GM21447 (cell line): ENCODE measurements around the gene SYT6.

Source experiments
- ATAC-seq: cut with Tn5 transposase; IDR thresholded peaks from one replicate; pipeline ENCODE4 v1.9.1; 2021; ENCODE audit not compliant: unreplicated experiment

The SYT6 gene

DNA sequence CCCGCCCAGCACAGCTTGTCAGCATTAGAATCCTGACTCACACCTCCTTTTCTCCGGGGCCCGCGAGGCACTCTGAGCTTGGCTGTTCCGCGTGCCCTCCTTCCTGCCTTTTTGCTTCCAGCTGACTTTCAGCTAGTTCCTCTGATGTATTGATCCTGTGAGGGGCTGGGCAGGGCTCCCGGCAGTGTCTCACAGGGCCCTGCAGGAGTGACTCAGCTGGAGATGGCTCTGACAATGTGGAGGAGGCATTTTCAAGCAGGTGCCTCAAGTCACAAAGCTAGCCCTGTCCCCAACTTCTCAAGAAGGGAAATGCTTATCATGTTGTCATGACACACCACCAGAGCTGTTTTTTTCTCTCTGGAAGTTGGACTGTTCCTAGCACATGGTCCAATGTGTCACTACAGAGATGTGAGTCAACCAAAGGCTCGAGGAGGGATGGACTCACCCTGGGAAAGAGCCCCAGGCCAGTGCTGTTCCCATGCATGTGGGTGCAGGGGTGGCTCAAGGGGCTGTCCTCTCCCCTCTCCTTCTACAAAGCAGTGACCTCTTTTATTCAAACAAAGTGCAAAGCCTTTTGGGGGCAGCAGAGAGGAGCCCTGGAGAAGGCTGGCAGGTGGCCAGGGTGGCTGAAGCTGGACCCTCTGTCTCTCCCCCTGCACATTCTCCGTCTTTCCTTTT lies 30.6 kb downstream of the SYT6 start:
- ATAC-seq, result no peak

DNA sequence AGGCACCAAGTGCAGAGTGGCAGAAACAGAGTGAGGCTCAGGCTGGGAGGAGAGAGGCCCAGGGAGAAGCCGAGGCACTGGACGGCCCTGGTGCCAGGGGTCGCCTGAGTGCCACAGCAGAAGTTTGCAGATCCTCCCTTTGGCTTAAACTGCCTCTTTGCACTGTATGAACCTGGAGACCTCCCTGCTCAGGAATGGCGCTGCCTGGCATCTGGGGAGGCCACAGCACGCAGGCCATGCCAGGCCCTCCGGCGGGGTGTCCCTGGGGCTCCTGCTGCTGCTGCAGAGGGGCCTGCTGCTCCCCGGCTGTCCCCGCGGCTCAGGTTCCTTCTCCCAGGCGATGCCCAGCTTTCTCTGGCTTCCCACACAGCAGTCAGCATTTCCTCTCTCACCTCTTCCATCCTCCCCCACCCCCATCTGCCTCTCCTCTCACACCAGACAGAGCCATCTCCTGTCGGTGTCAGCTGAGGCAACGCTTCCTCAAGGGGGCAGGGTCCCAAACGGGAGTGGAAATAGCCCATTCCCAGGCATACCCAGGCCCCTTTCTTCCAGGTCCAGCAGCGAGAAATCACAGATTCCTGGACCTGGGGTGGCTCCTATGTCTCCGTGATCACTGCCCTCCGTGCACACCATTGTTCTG lies 35.2 kb downstream of the SYT6 start:
- no peak for ATAC-seq

DNA sequence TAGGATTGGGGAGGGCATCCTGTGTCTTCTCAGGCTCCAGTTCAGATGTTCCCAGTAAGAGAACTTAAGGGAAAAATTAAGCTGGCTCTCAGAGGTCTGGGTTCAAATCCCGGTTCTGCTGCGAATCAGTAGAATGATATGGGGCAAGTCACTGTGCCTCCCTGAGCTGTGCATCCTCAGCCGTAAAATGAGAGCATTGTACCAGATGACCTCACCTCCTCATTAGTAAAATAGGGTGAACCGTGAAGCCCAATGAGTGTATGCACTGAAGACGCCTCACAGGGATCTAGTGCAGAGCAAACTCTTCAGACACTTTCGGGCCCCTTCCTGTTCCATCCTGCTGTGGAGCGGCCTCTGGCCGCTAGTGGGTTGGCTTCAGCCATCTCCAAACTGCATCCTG lies 36.0 kb downstream of the SYT6 start:
- no peak for ATAC-seq

DNA sequence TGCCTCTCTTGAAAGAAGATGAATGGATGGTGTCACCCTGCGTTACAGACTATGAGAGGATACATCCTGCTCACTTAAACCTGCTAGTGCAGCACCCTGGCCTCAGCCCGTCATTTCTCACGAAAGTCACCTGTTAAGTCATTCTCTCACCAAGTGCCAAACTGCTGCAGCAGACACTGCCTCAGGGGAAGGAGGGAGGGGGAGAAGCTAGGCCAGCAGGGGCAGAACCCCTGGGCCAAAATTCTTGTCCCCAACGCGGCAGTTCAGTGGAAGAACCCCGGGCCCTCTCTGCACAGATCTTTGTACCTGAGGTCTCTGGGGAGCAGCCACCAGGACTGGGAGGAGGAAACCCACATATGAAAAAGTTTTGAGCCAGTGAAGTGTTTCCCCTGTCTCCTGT lies 37.6 kb downstream of the SYT6 start:
- no peak for ATAC-seq

DNA sequence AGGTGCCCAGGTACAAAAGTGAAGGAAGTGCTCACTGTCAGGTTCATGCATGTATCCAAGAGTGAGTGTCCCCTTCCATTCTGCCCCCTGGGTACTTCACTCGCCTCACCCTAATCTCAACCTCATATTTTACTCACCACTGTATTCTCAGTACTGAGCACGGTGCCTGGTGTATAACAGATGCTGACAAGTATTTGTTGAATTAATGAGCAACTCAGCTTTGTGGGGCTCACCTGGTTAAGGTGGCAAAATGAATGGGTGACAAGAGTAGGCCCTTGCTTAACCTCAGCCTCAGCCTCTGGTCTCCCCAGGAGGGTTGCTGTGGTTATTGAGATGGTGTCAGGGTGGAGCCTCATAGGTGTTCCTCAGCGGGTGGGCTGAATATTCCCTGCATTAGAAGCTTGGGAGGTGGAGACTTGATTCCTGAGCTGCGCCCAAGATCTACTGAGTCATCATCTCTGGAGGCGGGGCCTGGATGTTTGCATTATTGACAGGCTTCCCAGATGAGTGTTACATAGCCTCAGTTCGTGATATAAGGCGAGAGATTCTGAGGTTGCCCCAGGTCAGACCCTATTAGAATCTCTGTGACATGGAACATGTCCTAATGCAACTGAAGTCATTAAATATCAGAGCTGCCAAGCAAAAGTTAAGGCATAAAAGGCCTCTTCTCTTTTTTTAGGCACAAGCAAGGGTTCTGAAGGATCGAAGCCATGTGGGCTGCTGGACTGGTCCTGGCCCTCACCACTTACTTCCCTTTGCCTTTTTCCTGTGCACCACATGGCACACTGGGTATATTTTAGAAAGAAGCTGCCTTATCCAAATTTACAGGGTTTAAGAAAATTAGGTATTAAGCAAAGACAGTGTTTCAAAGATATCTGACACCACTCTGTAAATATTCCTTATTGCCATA lies 39.2 kb downstream of the SYT6 start:
- no peak for ATAC-seq

DNA sequence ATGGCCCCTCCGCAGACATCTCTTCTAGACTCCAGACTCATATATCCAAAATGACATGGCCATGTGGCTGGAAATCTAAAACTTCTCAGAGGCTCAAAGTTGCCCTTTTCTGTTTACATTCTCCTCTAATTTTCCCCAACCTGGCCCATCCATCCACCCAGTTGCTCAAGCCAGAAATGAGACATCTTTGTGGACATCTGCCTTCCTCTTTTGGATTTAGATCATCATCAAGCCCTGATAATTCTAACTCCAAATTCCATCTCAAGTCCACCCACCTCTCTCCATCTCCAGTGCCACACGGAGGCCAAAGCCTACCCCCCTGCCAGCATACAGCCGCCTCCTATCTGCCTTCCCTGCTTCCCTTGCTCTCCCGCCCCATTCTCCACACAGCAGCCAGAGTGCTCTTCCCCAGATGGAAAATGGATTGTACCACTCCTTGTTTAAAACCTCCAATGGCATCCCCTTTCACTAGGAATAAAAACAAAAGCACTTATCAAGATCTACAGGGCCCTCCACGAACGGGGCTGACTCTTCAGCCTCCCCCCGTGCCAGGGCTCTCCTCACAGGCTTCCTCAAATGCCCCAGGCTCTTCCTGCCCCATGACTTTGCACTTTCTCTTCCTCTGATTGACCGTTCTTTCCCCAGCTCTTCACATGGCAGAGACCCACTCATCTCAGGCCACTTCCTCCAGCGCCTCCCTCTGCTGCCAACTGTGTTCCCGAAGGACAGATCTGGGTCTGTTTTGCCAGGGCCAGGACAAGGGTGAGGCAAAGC lies 40.1 kb downstream of the SYT6 start:
- no peak for ATAC-seq

DNA sequence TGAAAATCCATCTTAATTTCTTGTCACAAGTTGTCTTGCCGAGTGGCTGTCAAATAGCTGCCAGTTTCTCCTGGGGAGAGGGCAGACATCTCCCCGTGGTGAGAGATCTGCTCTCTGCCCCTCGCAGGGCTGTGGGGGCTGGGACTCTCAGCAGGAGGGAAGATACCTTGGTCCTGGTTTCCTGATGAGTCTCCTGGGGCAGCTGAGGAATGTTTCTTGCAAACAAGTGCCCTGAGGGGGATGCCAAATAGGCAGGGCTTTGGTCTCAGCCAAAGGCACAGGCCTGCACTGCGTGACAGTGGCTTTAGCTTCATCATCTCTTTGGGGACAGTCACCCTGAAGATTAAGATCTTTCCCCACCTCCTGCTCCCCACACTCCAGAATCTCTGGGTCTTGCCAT lies 40.9 kb downstream of the SYT6 start:
- ATAC-seq, result no peak

DNA sequence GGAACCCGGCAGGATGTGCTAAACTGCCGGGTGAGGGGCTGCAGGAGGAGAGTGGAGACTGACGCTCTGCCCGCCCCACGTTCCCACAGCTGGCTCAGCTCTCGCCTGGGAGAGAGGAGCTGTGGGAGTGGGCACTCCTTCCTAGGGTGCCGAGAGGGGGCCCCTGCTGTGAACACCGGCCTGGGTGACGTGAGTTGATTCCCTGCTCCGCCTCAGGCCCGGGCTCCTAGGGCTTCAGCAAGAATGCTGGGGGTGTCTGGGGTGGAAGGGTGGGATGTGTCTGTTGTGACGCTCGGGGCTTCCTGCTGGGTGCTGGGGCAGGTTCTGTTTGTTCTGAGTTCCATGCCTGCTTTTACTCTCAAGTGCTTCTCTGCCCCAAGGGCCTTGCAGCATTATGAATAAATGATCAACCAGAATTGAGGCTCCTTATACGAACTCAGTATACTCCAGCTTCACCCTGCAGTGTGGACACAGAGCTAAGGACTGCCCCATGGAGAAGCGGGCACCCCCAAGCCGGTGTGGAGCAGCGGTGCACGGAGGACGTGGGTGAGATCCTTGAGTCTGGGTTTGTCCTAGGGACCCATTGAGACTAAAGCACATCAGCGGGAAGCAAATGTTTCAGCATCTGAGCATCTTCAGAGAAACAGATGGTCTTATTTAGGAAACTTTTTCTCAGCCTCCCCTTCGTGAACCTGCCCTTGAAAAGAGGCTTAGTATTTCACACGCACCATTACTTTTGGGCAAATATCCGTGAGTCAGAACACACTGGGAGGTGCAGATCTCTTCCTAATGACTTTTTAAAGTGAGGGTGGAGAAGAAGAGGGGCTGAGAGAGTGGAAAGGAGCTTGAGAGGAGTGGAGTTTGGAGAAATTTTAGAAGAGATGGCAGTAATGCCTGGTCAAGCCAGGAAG lies 41.7 kb downstream of the SYT6 start:
- no peak for ATAC-seq

DNA sequence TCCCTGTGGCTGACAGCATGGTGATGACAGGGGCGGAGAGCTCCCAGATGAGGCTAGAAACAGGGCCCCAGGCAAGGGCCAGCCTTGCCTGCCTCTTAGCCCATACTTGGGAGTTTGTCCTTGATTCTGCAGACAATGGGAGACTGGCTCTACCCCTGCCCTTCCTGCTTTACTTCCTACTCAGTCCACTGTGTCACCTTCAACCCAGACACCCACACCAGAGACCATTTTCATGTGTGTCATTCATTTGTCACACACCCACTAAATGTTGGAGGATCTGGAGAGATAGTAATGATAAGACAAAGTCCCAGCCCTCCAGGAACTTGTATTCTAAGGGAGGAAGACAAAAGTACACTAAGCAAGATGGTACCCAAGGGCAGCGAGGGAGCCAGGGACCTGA lies 43.7 kb downstream of the SYT6 start:
- no peak for ATAC-seq

DNA sequence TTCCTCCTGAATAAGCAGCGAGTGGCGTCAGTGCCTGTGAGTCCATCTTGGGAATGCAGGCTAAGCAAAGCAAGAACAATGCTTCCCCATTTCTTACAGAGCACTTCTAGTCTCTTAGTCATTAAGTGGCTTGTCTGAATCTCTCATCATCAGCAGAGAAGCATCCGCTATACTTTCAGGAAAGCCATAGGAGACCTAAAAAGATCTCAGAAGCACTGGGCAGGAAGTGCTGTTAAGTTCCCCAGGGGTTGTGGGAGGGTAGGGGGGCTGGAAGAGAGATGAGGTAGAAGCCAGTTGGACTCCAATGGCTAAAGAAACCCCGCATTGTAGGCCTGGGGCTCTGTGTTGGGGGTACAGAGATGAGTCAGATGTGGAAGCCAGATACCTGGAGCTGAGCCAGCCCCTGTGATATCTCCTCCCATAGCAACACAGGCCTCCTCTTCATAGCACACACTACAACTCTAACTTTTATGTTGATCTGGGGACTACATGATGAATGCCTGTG lies 44.9 kb downstream of the SYT6 start:
- peak; percentile 68 for ATAC-seq

DNA sequence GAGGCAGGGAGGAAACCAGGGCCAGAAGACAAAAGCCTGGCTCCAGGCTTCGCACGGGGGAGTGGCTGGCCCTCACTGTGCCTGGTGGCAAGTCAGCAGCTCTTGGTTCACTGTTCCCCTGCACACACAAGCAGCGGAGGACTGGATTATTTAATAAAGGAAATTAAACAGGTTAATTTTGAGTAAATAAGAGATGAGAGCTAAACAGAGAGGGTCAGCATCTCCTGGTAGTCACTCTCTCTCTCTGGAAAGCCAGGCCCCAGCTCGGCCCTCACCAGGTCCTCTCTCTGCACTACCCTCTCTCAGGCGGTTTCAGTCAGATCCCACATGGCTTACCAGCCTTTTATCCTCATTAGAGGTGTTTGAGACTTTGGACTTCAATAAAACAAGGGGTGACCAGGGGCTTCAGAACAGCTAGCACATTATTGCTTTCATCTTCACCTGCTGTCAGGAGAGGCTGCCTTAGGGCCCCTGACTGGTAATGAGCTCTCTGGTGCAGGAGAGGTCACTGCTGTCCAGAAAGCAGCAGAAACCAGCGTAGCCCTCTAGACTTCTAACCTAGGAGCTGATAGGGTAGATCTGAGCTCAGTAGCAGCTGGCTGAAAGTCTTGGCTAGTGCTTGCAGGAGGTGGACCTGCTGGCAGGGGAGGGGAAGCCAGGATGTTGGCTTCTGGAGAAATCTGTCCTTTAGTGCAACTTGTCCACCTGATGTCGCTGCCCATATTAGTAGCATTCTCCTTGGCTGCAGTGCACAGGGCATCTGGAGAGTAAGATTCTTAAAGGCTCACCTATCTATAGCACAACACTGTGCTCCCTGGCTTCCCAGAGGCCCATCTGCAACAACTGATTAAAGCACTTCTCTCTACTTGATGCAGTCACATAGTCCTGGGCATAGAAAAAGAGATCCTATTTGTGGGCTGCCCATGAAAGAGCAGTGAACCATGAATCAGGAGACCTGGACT lies 45.9 kb downstream of the SYT6 start:
- no peak for ATAC-seq

DNA sequence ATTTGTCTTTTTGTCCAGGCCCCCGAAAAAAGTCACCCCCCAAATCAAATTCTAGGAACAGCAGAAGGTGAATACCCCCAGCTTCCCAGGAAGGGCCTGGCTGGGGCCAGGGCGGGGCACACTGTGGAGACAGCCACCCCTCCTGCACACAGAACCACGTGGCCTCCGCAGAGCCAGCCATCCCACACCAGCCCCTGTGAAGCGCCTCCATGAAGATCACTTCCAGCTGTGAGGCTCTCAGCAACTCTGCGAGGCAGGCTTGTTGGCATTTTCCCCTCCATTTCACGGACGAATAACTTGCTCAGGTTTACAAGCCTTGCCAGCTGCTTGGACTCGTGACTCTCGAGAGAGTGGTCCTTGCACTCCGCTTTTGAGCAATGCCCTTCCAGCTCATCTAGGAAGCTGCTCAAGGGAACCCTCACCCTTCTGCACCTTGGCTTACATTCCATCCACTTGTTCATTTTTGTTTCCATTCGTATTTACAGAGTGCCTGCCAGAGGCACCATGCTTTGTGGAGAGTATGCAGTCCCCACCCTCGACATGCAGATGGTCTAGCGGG lies 48.2 kb downstream of the SYT6 start:
- ATAC-seq, result no peak

DNA sequence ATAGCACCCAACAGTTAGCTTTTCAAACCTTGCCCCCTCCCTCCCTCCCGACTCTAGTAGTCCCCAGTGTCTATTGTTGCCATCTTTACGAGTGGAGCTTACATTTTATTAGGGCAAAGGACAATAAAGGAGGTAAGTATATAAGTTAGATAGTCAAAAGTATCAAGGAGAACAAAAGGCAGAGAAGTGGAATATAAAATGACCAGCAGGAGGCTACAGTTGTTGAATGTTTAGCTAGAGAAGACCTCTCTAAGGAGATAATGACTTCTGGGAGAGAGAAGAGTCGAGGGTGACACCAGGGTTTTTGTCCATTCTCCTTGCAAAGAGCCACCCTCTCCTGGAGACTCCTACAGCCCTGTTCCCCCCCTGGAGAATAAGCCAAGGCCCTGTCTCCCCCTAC lies 48.7 kb downstream of the SYT6 start:
- ATAC-seq, result no peak

DNA sequence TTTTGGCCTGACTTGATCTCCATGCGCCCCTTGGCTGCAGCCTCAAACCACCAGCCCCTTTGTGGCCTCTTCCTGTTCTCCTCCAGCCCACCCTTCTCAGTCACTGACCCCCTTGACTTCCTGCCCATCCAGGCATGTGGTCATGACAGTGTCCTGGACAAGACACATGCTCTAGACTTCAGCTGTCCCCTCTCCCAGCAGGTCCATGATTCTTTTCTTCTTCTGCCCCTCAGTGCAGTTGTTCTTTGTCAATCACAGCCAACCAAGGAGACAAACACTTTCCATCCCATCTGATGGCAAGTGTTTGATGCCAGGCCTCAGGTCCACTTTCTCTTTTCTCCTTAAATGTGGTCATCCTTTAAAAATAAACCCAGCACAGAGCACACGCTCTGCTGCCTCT lies 49.7 kb downstream of the SYT6 start:
- no peak for ATAC-seq

DNA sequence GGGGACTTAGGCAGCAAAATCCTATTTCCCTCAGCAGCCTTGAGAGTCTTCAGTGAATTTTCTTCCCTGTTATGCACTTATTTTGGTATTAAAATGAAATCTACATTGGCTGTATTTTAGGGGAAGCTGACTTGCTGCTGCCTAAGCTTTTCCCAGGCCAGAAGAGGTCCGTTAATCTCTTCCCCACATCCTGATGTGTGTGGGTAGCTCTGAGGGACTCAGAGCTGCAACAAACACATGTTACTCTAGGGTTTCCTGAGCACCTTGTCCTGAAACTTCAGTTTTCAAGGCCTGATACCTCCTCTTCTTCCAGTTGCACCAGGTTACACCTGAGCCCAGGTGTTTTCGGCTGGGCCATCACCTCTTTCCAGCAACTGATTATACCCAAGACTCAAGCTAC lies 51.5 kb downstream of the SYT6 start:
- ATAC-seq, result no peak

DNA sequence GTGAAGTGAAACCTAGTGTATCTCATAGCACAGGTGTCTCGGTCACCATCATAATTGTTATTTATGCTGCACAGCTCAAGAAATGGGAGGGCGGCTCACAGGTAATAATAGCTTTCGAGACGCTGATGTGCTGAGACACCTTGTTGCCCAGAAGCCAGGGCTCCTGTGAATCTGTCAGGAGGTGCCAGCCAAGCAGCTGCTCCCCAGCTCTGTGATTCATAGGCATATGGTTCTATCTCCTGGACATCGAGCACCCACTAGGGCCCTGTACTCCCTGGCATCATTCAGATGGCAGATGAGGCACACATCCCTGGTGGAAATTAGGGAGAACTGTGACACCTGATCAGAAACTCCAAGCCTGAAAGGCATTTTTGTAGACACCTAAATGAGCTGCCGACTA lies 53.5 kb downstream of the SYT6 start:
- no peak for ATAC-seq

DNA sequence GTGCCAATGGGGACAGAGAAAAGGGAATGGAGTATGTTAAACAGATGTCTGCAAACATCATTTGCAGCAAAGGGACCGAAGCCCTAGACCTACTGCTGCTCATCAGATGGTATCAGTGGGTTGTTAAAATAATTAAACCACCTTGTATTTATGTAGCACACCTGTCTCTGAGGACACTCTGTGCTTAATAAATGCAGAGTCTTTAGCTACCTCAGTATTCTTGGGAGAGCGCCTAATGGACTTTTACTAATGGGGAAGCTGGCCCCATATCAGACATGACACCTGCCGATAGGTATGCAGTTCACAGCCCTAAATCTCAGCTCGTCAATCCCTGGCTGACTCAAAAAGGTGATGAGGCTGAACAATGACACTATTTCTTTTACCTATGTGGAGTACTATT lies 54.4 kb downstream of the SYT6 start:
- no peak for ATAC-seq

DNA sequence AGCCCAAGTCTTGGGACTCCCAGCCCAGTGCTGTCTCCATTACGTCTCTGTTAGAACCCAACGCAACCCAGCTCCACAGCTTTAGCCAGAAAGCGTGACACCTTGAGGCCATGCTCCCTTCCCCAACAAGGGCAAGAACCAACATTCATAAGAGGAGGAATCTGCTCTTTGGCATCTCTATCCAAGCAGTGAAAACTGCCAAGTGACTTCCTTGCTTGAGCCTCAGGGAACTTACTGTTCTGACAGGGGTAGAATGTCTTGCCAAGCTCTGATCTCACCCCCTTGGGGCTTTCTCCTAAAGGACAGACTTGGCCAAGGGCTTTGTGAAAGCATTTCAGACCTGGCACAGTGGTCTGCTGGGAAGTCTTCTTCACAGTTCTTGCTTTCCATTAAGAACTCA lies 56.6 kb downstream of the SYT6 start:
- ATAC-seq, result no peak

DNA sequence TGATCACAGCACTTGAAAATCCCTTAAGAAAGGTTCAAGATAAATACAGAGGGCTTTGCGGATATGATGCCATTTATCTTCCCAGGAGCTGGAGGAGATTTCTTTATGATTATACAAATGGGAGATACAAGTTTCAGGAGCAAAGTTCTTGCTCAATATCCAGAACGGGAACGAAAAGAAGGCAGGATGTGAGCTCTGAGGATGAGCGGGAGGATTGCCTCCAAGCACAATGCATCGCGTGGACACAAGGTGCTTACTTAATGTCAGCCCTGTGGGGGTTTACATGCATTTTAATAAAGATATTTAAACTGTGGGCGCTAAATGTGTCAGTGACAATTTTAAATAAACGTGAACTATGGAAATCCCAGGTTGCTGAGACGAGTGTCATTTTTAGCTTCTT lies 59.0 kb downstream of the SYT6 start:
- ATAC-seq, result no peak
